ENCODE measurements around the gene MZF1.

Gene MZF1

DNA sequence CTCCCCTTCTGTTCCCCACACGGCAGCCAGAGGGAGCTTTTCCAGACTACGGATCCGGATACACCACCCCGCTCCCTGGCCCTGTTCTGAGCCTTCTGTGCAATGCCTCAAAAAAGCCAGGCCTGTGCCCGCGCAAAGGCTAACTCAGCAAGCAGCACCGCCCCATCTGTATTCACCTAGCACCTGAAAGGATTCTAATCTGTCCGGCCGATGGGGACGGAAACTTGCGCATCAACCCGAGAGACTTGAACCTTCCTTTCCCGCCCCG is 54.1 kb downstream of the MZF1 start:
- TF ChIP-seq, protein P1, sequence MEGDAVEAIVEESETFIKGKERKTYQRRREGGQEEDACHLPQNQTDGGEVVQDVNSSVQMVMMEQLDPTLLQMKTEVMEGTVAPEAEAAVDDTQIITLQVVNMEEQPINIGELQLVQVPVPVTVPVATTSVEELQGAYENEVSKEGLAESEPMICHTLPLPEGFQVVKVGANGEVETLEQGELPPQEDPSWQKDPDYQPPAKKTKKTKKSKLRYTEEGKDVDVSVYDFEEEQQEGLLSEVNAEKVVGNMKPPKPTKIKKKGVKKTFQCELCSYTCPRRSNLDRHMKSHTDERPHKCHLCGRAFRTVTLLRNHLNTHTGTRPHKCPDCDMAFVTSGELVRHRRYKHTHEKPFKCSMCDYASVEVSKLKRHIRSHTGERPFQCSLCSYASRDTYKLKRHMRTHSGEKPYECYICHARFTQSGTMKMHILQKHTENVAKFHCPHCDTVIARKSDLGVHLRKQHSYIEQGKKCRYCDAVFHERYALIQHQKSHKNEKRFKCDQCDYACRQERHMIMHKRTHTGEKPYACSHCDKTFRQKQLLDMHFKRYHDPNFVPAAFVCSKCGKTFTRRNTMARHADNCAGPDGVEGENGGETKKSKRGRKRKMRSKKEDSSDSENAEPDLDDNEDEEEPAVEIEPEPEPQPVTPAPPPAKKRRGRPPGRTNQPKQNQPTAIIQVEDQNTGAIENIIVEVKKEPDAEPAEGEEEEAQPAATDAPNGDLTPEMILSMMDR (IDR thresholded peaks at IDR 0.05; ENCODE audit: low read depth, low read length) = peak; percentile 83
- peak; percentile 28 for DNase-seq (ENCODE audit: extremely low read depth, low read depth)

DNA sequence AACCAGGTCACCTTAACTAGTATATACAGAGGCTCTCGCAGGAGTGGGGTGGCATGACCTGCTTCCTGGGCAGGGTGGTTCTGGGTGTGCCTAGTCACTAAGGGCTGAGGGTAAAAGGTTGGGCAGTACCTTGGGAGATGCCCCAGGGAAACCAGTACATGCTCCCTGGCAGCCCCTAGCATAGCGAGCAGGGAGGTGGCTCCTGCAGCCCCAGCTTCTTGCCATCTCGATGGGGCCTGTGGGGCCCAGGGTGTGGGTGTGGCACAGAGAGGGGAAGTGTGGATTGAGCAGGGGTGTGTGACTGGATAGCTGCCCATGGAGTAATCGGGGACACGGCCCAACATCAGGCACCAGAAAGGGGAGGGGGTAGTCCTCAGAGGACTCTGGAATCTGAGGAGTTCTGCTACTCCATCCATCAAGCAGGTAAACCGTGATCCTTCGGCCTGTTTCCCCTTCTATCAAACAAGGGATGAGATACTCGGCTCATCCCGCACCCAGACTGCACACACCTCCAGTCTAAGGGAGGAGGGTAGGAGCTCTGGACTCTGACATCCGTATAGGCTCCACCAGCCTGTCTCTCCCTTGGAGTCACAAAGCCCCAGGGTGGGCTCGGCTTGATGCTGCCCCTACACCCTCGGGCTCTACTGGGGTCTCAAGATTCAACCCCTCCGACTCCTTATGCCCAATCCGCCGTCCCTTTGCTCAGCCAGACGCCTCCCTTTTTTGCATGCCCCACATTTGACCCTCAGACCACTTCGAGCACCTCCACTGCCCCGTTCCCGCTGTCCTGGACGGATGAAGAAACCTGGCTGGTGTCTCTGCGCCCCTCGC is 54.7 kb downstream of the MZF1 start:
- no peak for DNase-seq (ENCODE audit: extremely low read depth, low read depth)

DNA sequence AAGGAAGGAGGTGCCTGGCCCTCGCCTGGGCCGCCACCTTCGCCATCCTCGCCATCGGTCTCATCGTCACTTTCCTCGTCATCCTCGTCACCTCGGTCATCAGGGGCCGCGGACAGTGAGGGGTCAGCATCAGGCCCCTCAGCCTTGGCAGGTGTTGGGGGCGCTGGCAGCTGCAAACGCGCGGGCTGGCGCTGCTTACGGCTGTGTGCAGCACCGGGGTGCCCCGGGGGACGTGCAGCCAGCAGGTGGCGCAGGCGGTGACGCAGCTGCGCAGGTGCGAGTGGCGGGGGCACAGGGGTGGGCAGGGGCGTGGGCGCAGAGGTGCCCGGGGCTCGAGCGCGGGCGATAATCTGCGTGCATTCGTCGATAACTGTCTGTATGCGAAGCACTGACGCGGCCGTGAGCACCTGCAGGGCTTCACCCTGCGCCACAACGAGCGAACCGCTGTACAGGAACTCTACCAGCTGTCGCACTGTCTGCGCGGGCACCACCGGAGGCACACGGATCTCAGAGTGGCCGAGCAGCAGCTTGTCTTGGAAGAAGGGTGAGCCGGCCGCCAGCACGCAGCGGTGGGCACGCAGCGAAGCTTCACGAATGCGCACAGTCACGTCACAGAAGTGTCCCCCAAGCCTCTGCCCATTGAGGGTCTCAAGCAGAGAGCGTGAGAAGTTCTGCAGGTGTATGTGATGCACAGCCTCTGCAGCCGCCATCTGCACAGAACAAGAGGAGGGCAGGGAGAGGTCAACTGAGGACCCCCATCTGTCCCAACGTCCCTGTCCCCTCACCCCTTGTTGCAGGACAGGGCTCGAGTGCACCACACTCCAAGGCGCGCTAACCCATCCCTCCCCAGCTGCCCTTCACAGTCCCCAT is 55.9 kb downstream of the MZF1 start:
- TF ChIP-seq, protein P1 (IDR thresholded peaks at IDR 0.05; ENCODE audit: low read depth, low read length) = no peak
- no peak for DNase-seq (ENCODE audit: extremely low read depth, low read depth)

More for the DNA sequence above, 54.7 kb downstream of the MZF1 start:
- TF ChIP-seq, protein P1 (IDR thresholded peaks at IDR 0.05; ENCODE audit: low read depth, low read length) = no peak

DNA sequence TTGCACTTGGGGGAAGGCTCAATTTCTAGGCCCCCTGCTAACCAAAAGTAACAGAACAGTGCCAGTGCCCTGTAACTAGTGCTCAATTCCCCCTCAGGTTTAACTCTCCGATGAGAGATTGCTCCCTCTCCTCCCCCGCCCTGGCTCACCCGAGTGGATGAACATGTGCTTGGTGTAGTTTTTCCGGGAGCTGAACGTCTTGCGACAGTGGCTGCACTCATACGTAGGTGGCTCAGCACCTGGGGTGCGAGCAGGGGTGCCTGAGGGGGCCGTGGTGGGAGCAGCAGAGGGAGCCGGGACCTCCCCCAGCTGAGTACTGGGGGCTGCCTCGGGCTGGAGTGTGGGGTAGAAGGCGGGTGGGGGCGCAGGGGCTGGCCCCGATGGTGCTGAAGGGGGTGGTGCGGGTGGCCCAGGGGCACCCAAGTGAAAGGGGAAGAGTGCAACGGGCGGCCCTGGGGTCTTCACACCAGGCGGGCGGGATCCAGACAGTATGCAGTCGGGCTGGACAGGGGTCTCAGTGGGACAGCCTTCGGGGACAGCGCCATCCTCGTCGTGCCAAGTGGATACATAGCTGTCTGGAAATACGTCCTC is 56.8 kb downstream of the MZF1 start:
- DNase-seq (ENCODE audit: extremely low read depth, low read depth) = no peak
- TF ChIP-seq, protein P1 (IDR thresholded peaks at IDR 0.05; ENCODE audit: low read depth, low read length) = no peak

DNA sequence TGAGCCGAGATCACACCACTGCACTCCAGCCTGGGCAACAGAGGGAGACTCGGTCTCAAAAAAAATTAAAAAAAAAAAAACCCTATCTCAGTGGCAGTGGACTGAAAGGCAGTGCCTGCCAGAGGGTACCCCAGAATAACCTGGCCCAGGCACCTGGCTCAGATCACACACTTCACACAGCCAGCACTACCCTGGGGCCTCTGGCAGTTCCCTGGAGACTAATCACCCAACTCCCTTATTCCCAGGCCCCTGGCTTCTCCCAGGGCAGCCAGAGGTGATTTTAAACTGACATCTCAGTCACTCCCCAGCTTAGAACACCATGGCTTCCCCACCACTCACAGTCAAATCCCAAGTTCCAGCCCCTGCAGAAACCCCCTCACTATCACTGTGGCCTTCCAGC is 57.9 kb downstream of the MZF1 start:
- TF ChIP-seq, protein P1 (IDR thresholded peaks at IDR 0.05; ENCODE audit: low read depth, low read length) = no peak

DNA sequence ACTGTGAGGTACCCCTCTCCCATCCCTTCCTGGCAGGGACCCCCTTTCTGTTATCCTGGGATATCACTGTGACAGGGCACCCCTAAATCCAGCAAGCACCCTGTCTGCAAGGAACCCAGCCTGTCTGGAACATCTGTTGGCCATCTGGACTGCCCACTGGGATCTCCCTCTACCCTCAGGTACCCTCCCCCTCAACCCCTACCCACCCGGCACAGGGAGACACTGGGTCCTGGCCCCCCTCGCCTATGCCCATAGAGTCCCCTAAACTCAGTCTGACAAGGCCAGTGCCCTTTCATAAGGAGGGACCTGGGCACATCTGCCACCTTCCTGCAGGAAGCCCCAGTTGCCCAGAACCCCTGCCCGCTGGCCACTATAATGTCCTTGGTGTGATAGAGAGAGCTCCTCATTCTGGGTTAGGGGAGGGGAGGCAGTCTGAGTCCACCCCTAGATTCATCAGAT is 58.5 kb downstream of the MZF1 start:
- TF ChIP-seq, protein P1 (IDR thresholded peaks at IDR 0.05; ENCODE audit: low read depth, low read length) = no peak
- DNase-seq (ENCODE audit: extremely low read depth, low read depth) = no peak

More for the DNA sequence above, 57.9 kb downstream of the MZF1 start:
- DNase-seq (ENCODE audit: extremely low read depth, low read depth) = no peak

Measured in AG09319 (cell line).